IMR-90 (cell line): ENCODE measurements around the gene ANKIB1. TPM values are rescaled to one million over a fixed set of nuclear protein-coding genes. Genes with fewer than 3 reads are reported as not detected.

Experiments used
- ATAC-seq: fragments of 200-7000 bp; cut with Tn5 transposase; 2 replicates; pipeline ENCODE4 v1.9.1; 2020; ENCODE audit warnings: low read depth, mild to moderate bottlenecking, moderate library complexity
- BruUV-seq: library from RNA; stranded (reverse); fragments of 400-500 nt; replicated peaks from 2 replicates; lab custom pipeline; 2021; lab: Mats Ljungman, UMichigan
- CTCF ChIA-PET: fragments of 300-600 bp; formaldehyde crosslinking; extraction: SDS; loops from one replicate; lab custom pipeline; 2021; ENCODE audit warnings: antibody characterized with exemption; lab: Yijun Ruan, JAX
- POLR2A ChIA-PET: fragments of 300-600 bp; sonication (Branson Sonifier 250); formaldehyde crosslinking; loops from one replicate; lab custom pipeline; 2022; ENCODE audit warnings: antibody characterized with exemption; ENCODE audit not compliant: unreplicated experiment; lab: Charles Lee
- DNase-seq: peaks from one replicate; pipeline ENCODE4 v3.0.0; 2013
- H2AFZ ChIP-seq: replicated peaks from 2 replicates; pipeline ENCODE3; 2013; ENCODE audit warnings: low read length, mild to moderate bottlenecking; ENCODE audit not compliant: poor library complexity
- H2AK5ac ChIP-seq: 2 replicates; pipeline ENCODE4 v1.6.1; 2013; ENCODE audit warnings: low read depth, low read length, inconsistent platforms
- H2AK9ac ChIP-seq: replicated peaks from 2 replicates; pipeline ENCODE3; 2013; ENCODE audit warnings: mild to moderate bottlenecking, low read depth, low read length, moderate library complexity; ENCODE audit not compliant: poor library complexity
- H2BK120ac ChIP-seq: 2 replicates; pipeline ENCODE4 v1.6.1; 2013; ENCODE audit warnings: low read depth, low read length, inconsistent platforms
- H2BK15ac ChIP-seq: 3 replicates; pipeline ENCODE4 v1.6.1; 2013; ENCODE audit warnings: low read depth, low read length, inconsistent platforms
- H2BK20ac ChIP-seq: 2 replicates; pipeline ENCODE4 v1.6.1; 2013; ENCODE audit warnings: low read depth, mild to moderate bottlenecking, inconsistent platforms, low read length, moderate library complexity
- H2BK5ac ChIP-seq: 2 replicates; pipeline ENCODE4 v1.6.1; 2013; ENCODE audit warnings: mild to moderate bottlenecking, low read depth, low read length, inconsistent platforms; ENCODE audit not compliant: poor library complexity, severe bottlenecking
- H3K14ac ChIP-seq: replicated peaks from 2 replicates; pipeline ENCODE4 v1.6.1; 2013; ENCODE audit warnings: low read depth, low read length, inconsistent platforms
- H3K18ac ChIP-seq: 2 replicates; pipeline ENCODE4 v1.6.1; 2013; ENCODE audit warnings: low read depth, low read length, control low read depth
- H3K23ac ChIP-seq: 2 replicates; pipeline ENCODE4 v1.6.1; 2013; ENCODE audit warnings: low read depth, low read length, inconsistent platforms
- H3K27ac ChIP-seq: 2 replicates; pipeline ENCODE4 v1.5.1; 2013; ENCODE audit warnings: mild to moderate bottlenecking, control low read depth, low read length; ENCODE audit not compliant: insufficient read depth
- H3K27me3 ChIP-seq: 2 replicates; pipeline ENCODE4 v1.6.1; 2013; ENCODE audit warnings: low read length; ENCODE audit not compliant: control insufficient read depth, insufficient read depth
- H3K36me3 ChIP-seq: 2 replicates; pipeline ENCODE4 v1.6.1; 2013; ENCODE audit warnings: low read length, mixed read lengths; ENCODE audit not compliant: control insufficient read depth, insufficient read depth
- H3K4ac ChIP-seq: 2 replicates; pipeline ENCODE4 v1.6.1; 2013; ENCODE audit warnings: low read depth, low read length, inconsistent platforms
- H3K4me1 ChIP-seq: 2 replicates; pipeline ENCODE4 v1.6.1; 2013; ENCODE audit warnings: low read length, mixed read lengths; ENCODE audit not compliant: control insufficient read depth, insufficient read depth
- H3K4me2 ChIP-seq: 2 replicates; pipeline ENCODE4 v1.6.1; 2013; ENCODE audit warnings: low read depth, mild to moderate bottlenecking, control low read depth, low read length, moderate library complexity
- H3K4me3 ChIP-seq: 2 replicates; pipeline ENCODE4 v1.5.1; 2013; ENCODE audit warnings: low read depth, mild to moderate bottlenecking, control low read depth, low read length, moderate library complexity; ENCODE audit not compliant: insufficient read depth
- H3K56ac ChIP-seq: 2 replicates; pipeline ENCODE4 v1.6.1; 2013; ENCODE audit warnings: low read length, inconsistent platforms; ENCODE audit not compliant: insufficient read depth; ENCODE audit errors: extremely low read depth
- H3K79me1 ChIP-seq, 2 experiments: 2 replicates each; pipeline ENCODE4 v1.6.1; 2013; ENCODE audit warnings: low read length in 2 of 2, inconsistent platforms in 1 of 2, low read depth in 1 of 2
- H3K9ac ChIP-seq: 2 replicates; pipeline ENCODE4 v1.6.1; 2013; ENCODE audit warnings: low read depth, low read length, control low read depth
- H3K9me1 ChIP-seq: 2 replicates; pipeline ENCODE4 v1.6.1; 2013; ENCODE audit warnings: low read length, inconsistent platforms; ENCODE audit not compliant: insufficient read depth
- H3K9me3 ChIP-seq: 2 replicates; pipeline ENCODE4 v1.6.1; 2013; ENCODE audit warnings: low read length; ENCODE audit not compliant: control insufficient read depth, insufficient read depth
- H4K20me1 ChIP-seq: 2 replicates; pipeline ENCODE4 v1.6.1; 2013; ENCODE audit warnings: low read length, inconsistent platforms; ENCODE audit not compliant: insufficient read depth
- H4K5ac ChIP-seq: 2 replicates; pipeline ENCODE4 v1.6.1; 2013; ENCODE audit warnings: mild to moderate bottlenecking, low read depth, low read length, control low read depth
- H4K8ac ChIP-seq, 2 experiments: 2 replicates each; pipeline ENCODE4 v1.6.1; 2013; ENCODE audit warnings: low read depth in 2 of 2, low read length in 2 of 2, control low read depth in 1 of 2, inconsistent platforms in 1 of 2
- H4K91ac ChIP-seq: 2 replicates; pipeline ENCODE4 v1.6.1; 2013; ENCODE audit warnings: low read depth, low read length, inconsistent platforms; ENCODE audit not compliant: insufficient read depth
- ELK1 ChIP-seq: fragments of 150-350 bp; IDR thresholded peaks from 2 replicates; pipeline ENCODE4 v1.6.1; 2016; ENCODE audit warnings: low read depth, mild to moderate bottlenecking, low read length, moderate library complexity, borderline replicate concordance
- MAFK ChIP-seq: IDR thresholded peaks from 2 replicates; pipeline ENCODE4 v1.6.1; 2012; ENCODE audit warnings: low read depth, low read length, improper control_type of control experiment
- NFE2L2 ChIP-seq: fragments of 150-350 bp; IDR thresholded peaks from 2 replicates; pipeline ENCODE4 v1.6.1; 2016; ENCODE audit warnings: low read depth, mild to moderate bottlenecking, low read length
- POLR2A ChIP-seq: IDR thresholded peaks from 2 replicates; pipeline ENCODE4 v1.6.1; 2012; ENCODE audit warnings: mild to moderate bottlenecking, low read depth, low read length
- RCOR1 ChIP-seq: IDR thresholded peaks from 2 replicates; pipeline ENCODE4 v1.6.1; 2012; ENCODE audit warnings: mild to moderate bottlenecking, low read length, improper control_type of control experiment; ENCODE audit not compliant: insufficient replicate concordance
- USF2 ChIP-seq: fragments of 150-350 bp; IDR thresholded peaks from 2 replicates; pipeline ENCODE4 v1.6.1; 2017; ENCODE audit warnings: mild to moderate bottlenecking, antibody characterized with exemption, low read length, low read depth
- WGBS, 2 experiments: methylation state at CpG; one replicate each; pipeline versions ENCODE4 v1.1.5 to v1.1.7; 2013; ENCODE audit warnings: missing lambda C conversion rate in 2 of 2; ENCODE audit not compliant: insufficient read length in 1 of 2; ENCODE audit errors: extremely low coverage in 2 of 2; 5-methylcytosine and 5-hydroxymethylcytosine counted together
- dilution Hi-C: fragments of 300-500 bp; cut with HindIII; formaldehyde crosslinking; loops from one replicate; pipeline ENCODE4 v1.14.3; 2018; ENCODE audit warnings: low sequenced_read_pairs; ENCODE audit not compliant: unreplicated experiment
- in situ Hi-C: fragments of 300-500 bp; cut with MboI; formaldehyde crosslinking; loops from 3 replicates; pipeline ENCODE4 v1.14.3; 2019; ENCODE audit warnings: low sequenced_read_pairs, inconsistent platforms, mixed read lengths
- intact Hi-C: fragments of 100-400 bp; cut with micrococcal nuclease; formaldehyde crosslinking; loops from 2 replicates; pipeline ENCODE4 v1.10.0; 2022
- polyA plus RNA-seq, 3 experiments: library from polyadenylated mRNA; depleted of rRNA; stranded (reverse); fragments of >200 nt; gene quantifications; 2 replicates each; pipeline ENCODE4 v1.2.3, GENCODE V29; 2012; ENCODE audit warnings: low replicate concordance in 1 of 3
- total RNA-seq: library from RNA; depleted of rRNA; stranded (reverse); fragments of >200 nt; gene quantifications from 2 replicates; pipeline ENCODE4 v1.2.3, GENCODE V29; 2012

ANKIB1 gene
- total and polyA plus RNA-seq, 2 of the 4 experiments (the other 2 are of a cell fraction), result 18.7 to 33.9 TPM

GRCh38 chr7:92282221-92282814, 36.5 kb downstream of the ANKIB1 start:
- no peak for ATAC-seq

More at GRCh38 chr7:92282221-92282814, 36.5 kb downstream of the ANKIB1 start:
- no peak for DNase-seq
- no peak overlapping the region for H2AK5ac ChIP-seq
- no peak overlapping the region for H2BK15ac ChIP-seq
- no peak overlapping the region for H2AK9ac ChIP-seq
- BruUV-seq, result no TSS peak
- no peak overlapping the region for H3K9ac ChIP-seq
- H4K91ac ChIP-seq, result no peak overlapping the region
- H3K79me1 ChIP-seq, result peaks cover 28 to 42% of the 10 kb centered on the region in 2 experiments
- in situ Hi-C loops, result no loop called here
- no CpG with 5 or more reads among the region's 6 CpGs for WGBS, 2 experiments
- H3K4me2 ChIP-seq, result no peak overlapping the region
- no peaks in the 10 kb centered on the region for H3K27me3 ChIP-seq
- dilution Hi-C loops, result no loop called here
- H3K27ac ChIP-seq, result no peak overlapping the region
- peaks cover 15% of the 10 kb centered on the region; the same call in 1 of the 2 replicates for H4K20me1 ChIP-seq
- H2BK120ac ChIP-seq, result no peak overlapping the region
- H3K18ac ChIP-seq, result no peak overlapping the region
- H3K56ac ChIP-seq, result no peak overlapping the region
- TF ChIP-seq ELK1, result no peak
- no peak for TF ChIP-seq NFE2L2
- TF ChIP-seq USF2, result no peak
- TF ChIP-seq MAFK, result no peak
- no peak for TF ChIP-seq RCOR1
- TF ChIP-seq POLR2A, result no peak
- no peak overlapping the region for H3K4ac ChIP-seq
- H3K36me3 ChIP-seq, result no peaks in the 10 kb centered on the region
- H4K5ac ChIP-seq, result no peak overlapping the region
- peaks cover 2% of the 10 kb centered on the region; the same call in 1 of the 2 replicates for H3K4me1 ChIP-seq
- ChIA-PET POLR2A (no interaction called here), CTCF (no interaction called here)
- no peak overlapping the region for H3K4me3 ChIP-seq
- H3K23ac ChIP-seq, result no peak overlapping the region
- H2AFZ ChIP-seq, result no peak overlapping the region
- H2BK20ac ChIP-seq, result no peak overlapping the region
- no peak overlapping the region for H2BK5ac ChIP-seq
- H4K8ac ChIP-seq, result no peak overlapping the region
- no peaks in the 10 kb centered on the region for H3K9me3 ChIP-seq
- intact Hi-C loops, result no loop called here
- H3K14ac ChIP-seq, result no peak overlapping the region
- no peaks in the 10 kb centered on the region for H3K9me1 ChIP-seq
